Activated T-cell treated with anti-CD3 and anti-CD28 coated beads, Interleukin-2, amount 50 U/mL, for 72 hours (primary cell): Measurements from ENCODE around the gene LSS. TPM values are rescaled to one million over a fixed set of nuclear protein-coding genes. Genes with fewer than 3 reads are reported as not detected.
"Not testable (repeated sequence)": the region's sequence is repeated elsewhere in the genome, so short reads cannot be mapped to it uniquely, and the experiment has no call there.

Experiments used
- ATAC-seq, 2 donors: fragments of 150-1000 bp; cut with Tn5 transposase; replicated peaks in 1 of 2; 2 replicates each; pipeline ENCODE4 v1.10.0; 2021; ENCODE audit warnings: moderate library complexity in 2 of 2, mild to moderate bottlenecking in 1 of 2
- DNase-seq, 2 donors: peaks; one replicate each; pipeline ENCODE4 v3.0.0; 2021 to 2022; ENCODE audit warnings: mixed read lengths in 1 of 2
- H3K27ac Mint-ChIP-seq: one replicate; pipeline ENCODE4 v1.8.0; 2022; ENCODE audit warnings: mild to moderate bottlenecking, moderate library complexity, mixed read lengths
- H3K27me3 Mint-ChIP-seq: one replicate; pipeline ENCODE4 v1.8.0; 2022; ENCODE audit warnings: low read depth, mixed read lengths
- H3K36me3 Mint-ChIP-seq, 2 donors: one replicate each; pipeline ENCODE4 v1.8.0; 2022; ENCODE audit warnings: mixed read lengths in 2 of 2, mild to moderate bottlenecking in 1 of 2; ENCODE audit not compliant: insufficient read depth in 2 of 2
- H3K4me1 Mint-ChIP-seq: one replicate; pipeline ENCODE4 v1.8.0; 2022; ENCODE audit warnings: low read depth, mixed read lengths
- H3K4me3 Mint-ChIP-seq, 2 donors: one replicate each; pipeline ENCODE4 v1.8.0; 2022; ENCODE audit warnings: mild to moderate bottlenecking in 2 of 2, mixed read lengths in 2 of 2, moderate library complexity in 2 of 2
- H3K9me3 Mint-ChIP-seq, 2 donors: one replicate each; pipeline ENCODE4 v1.8.0; 2022; ENCODE audit warnings: mixed read lengths in 2 of 2
- total RNA-seq, 2 donors: library from RNA; stranded (reverse); gene quantifications; one replicate each; pipeline ENCODE4 v1.2.3, GENCODE V29; 2022

LSS gene
- total RNA-seq, 2 donors from 2014 or later = 18.9 to 22.4 TPM

- Mint-ChIP-seq H3K27me3 (peaks cover 10% of the 10 kb centered on the region), H3K4me1 (peaks cover 14% of the 10 kb centered on the region)
- not testable (repeated sequence) for DNase-seq, H3K36me3 Mint-ChIP-seq, H3K4me3 Mint-ChIP-seq, H3K27ac Mint-ChIP-seq, H3K9me3 Mint-ChIP-seq, ATAC-seq
Measured at GRCh38 chr21:46140352-46141003, 88.1 kb downstream of the LSS start.

GRCh38 chr21:46139686-46140085, 88.9 kb downstream of the LSS start:
- Mint-ChIP-seq H3K27me3 (peaks cover 10% of the 10 kb centered on the region), H3K4me1 (peaks cover 12% of the 10 kb centered on the region), H3K4me3 (no peak overlapping the region), H3K36me3 (no peaks in the 10 kb centered on the region), H3K27ac (no peak overlapping the region), H3K9me3 (no peaks in the 10 kb centered on the region)
- DNase-seq (no peak), ATAC-seq (no peak)

GRCh38 chr21:46138383-46138970, 90.1 kb downstream of the LSS start:
- peaks cover 10% of the 10 kb centered on the region for H3K27me3 Mint-ChIP-seq
- H3K9me3 Mint-ChIP-seq = no peaks in the 10 kb centered on the region
- no peaks in the 10 kb centered on the region for H3K36me3 Mint-ChIP-seq
- H3K4me1 Mint-ChIP-seq = peaks cover 2% of the 10 kb centered on the region
- ATAC-seq (no peak), DNase-seq (no peak)
- H3K27ac Mint-ChIP-seq = no peak overlapping the region
- no peak overlapping the region for H3K4me3 Mint-ChIP-seq

Other genes with a start within 250 kb of the LSS start
- gene COL6A1, start 247.0 kb downstream of the LSS start, total RNA-seq = 1 to 10 TPM; 1.7 to 2.8 TPM
- 10 to 100 TPM; 10.8 to 11.3 TPM for gene COL6A2, start 130.7 kb downstream of the LSS start, total RNA-seq
- gene FTCD, start 73.2 kb downstream of the LSS start, total RNA-seq = under 1 TPM; 0.74 to 1.00 TPM
- gene SPATC1L, start 44.3 kb downstream of the LSS start, total RNA-seq = 10 to 100 TPM in 1 of 2 donors, 1 to 10 TPM in 1; 2.6 to 12.9 TPM
- 100 to 1,000 TPM; 120 to 121 TPM for gene MCM3AP, start 56.8 kb upstream of the LSS start, total RNA-seq
- 10 to 100 TPM; 22.3 to 25.7 TPM for gene YBEY, start 57.6 kb upstream of the LSS start, total RNA-seq
- gene C21orf58, start 95.1 kb upstream of the LSS start, total RNA-seq = 10 to 100 TPM; 37.5 to 39.8 TPM
- 10 to 100 TPM; 69.6 to 83.5 TPM for gene PCNT, start 95.4 kb upstream of the LSS start, total RNA-seq
- gene DIP2A, start 230.1 kb upstream of the LSS start, total RNA-seq = 10 to 100 TPM; 50.1 to 53.4 TPM